Mesothelial cell of epicardium (in vitro differentiated cells): ENCODE data around the gene MAGI2. TPM values are rescaled to one million over a fixed set of nuclear protein-coding genes. Genes with fewer than 3 reads are reported as not detected.

Experiments
- DNase-seq, 2 experiments: peaks; one replicate each; pipeline ENCODE4 v3.0.0; 2021; ENCODE audit warnings: low spot score in 2 of 2; ENCODE audit not compliant: unreplicated experiment in 2 of 2
- H3K27ac Mint-ChIP-seq: 2 replicates; pipeline ENCODE4 v1.8.0; 2021; ENCODE audit warnings: mixed read lengths
- H3K27me3 Mint-ChIP-seq: 2 replicates; pipeline ENCODE4 v1.8.0; 2021; ENCODE audit warnings: low read depth, mixed read lengths
- H3K36me3 Mint-ChIP-seq: 2 replicates; pipeline ENCODE4 v1.8.0; 2021; ENCODE audit warnings: mixed read lengths
- H3K4me1 Mint-ChIP-seq: 2 replicates; pipeline ENCODE4 v1.8.0; 2021; ENCODE audit warnings: mixed read lengths
- H3K4me3 Mint-ChIP-seq: 2 replicates; pipeline ENCODE4 v1.8.0; 2021; ENCODE audit warnings: mild to moderate bottlenecking, moderate library complexity, mixed read lengths
- H3K9me3 Mint-ChIP-seq: 2 replicates; pipeline ENCODE4 v1.8.0; 2021; ENCODE audit warnings: mixed read lengths
- CTCF ChIP-seq: fragments of 200-600 bp; sonication (generic); IDR thresholded peaks from one replicate; pipeline ENCODE4 v1.5.0; 2021; ENCODE audit warnings: antibody characterized with exemption; ENCODE audit not compliant: unreplicated experiment
- total RNA-seq: library from RNA; stranded (reverse); gene quantifications from 3 replicates; pipeline ENCODE4 v1.2.1, GENCODE V29; 2021

MAGI2 gene
- total RNA-seq, 1 donor from 2014 or later = 38.4 TPM

- no peak overlapping the region for H3K27ac Mint-ChIP-seq
- TF ChIP-seq CTCF = no peak
- H3K27me3 Mint-ChIP-seq = peaks cover 8% of the 10 kb centered on the region
- no peaks in the 10 kb centered on the region for H3K9me3 Mint-ChIP-seq
- DNase-seq = no peak
- H3K36me3 Mint-ChIP-seq = peaks cover 2% of the 10 kb centered on the region
- no peak overlapping the region for H3K4me3 Mint-ChIP-seq
- no peaks in the 10 kb centered on the region for H3K4me1 Mint-ChIP-seq
These were observed 957.3 kb downstream of the MAGI2 start for GRCh38 chr7:78496096-78496630.

- no peaks in the 10 kb centered on the region for H3K9me3 Mint-ChIP-seq
- H3K4me3 Mint-ChIP-seq = no peak overlapping the region
These were observed 960.1 kb downstream of the MAGI2 start for GRCh38 chr7:78493401-78493800.

DNA sequence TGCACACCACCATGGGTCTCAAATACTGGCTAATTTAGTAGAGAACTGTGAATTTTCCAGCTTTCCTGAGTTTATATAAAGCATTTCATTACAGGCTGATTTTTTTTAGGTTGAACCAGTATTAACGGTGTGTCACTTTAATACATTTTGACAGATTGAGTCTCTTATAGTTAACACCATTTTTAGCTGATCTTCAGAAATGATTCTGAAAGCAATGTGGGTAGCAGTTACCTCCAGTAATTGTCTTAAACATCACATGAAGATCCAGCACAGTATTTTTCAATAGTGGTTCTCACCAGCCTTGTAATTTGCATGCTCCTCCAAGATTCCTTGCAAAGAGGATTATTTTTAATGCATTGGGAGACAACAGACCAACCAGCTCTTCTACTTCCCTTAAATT lies 961.3 kb downstream of the MAGI2 start:
- no peak overlapping the region for H3K4me3 Mint-ChIP-seq
- H3K36me3 Mint-ChIP-seq = no peaks in the 10 kb centered on the region
- peaks cover 19% of the 10 kb centered on the region for H3K4me1 Mint-ChIP-seq
- H3K9me3 Mint-ChIP-seq = no peaks in the 10 kb centered on the region
- H3K27me3 Mint-ChIP-seq = peaks cover 6% of the 10 kb centered on the region
- TF ChIP-seq CTCF = no peak
- H3K27ac Mint-ChIP-seq = no peak overlapping the region
- DNase-seq = no peak

More at GRCh38 chr7:78493401-78493800, 960.1 kb downstream of the MAGI2 start:
- Mint-ChIP-seq H3K36me3 (no peaks in the 10 kb centered on the region), H3K27ac (no peak overlapping the region), H3K27me3 (peaks cover 7% of the 10 kb centered on the region), H3K4me1 (peaks cover 13% of the 10 kb centered on the region)
- TF ChIP-seq CTCF = no peak
- no peak for DNase-seq

DNA sequence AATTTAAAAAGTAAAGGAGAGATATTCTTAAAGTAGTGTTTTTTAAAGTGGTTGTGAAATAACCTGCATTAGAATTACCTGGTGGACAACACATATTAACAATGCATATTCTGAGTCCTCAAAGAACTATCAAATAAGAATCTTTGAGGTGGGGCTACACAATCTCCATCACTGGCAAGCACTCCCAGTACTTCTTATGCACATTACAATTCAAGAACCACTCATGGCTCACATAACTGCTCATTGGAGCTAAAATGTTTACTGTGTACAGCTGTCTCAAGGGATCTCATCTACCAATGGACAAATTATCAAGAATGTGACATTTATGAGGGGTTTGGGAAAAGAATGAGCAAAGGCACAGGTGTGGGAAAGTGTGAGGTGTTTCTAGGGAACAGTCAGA lies 962.9 kb downstream of the MAGI2 start:
- Mint-ChIP-seq H3K36me3 (no peaks in the 10 kb centered on the region), H3K27ac (no peak overlapping the region), H3K27me3 (peaks cover 6% of the 10 kb centered on the region), H3K4me1 (peaks cover 22% of the 10 kb centered on the region), H3K4me3 (no peak overlapping the region), H3K9me3 (no peaks in the 10 kb centered on the region)
- no peak for TF ChIP-seq CTCF
- DNase-seq = no peak

GRCh38 chr7:78489476-78490240 lies 963.8 kb downstream of the MAGI2 start:
- Mint-ChIP-seq H3K27me3 (peaks cover 6% of the 10 kb centered on the region), H3K27ac (peak overlapping the region; percentile 48), H3K4me3 (no peak overlapping the region), H3K36me3 (no peaks in the 10 kb centered on the region), H3K9me3 (no peaks in the 10 kb centered on the region), H3K4me1 (peaks cover 22% of the 10 kb centered on the region)
- DNase-seq = no peak
- TF ChIP-seq CTCF = no peak
